HG02642 (cell line): ENCODE measurements around the gene RAB25.

ENCODE experiments used
- ATAC-seq: cut with Tn5 transposase; IDR thresholded peaks from one replicate; pipeline ENCODE4 v1.9.1; 2021; ENCODE audit warnings: mild to moderate bottlenecking; ENCODE audit not compliant: unreplicated experiment, poor library complexity

Gene RAB25

GRCh38 chr1:156076609-156077429 is 15.9 kb downstream of the RAB25 start:
- peak; percentile 70 for ATAC-seq

- ATAC-seq = no peak
Observed at GRCh38 chr1:156077430-156077760, 16.4 kb downstream of the RAB25 start.

- ATAC-seq = no peak
Observed at GRCh38 chr1:156078728-156079127, 17.8 kb downstream of the RAB25 start.

GRCh38 chr1:156079762-156080161 is 18.8 kb downstream of the RAB25 start:
- ATAC-seq = no peak

GRCh38 chr1:156080241-156080862 is 19.4 kb downstream of the RAB25 start:
- no peak for ATAC-seq

GRCh38 chr1:156080863-156081179 is 19.9 kb downstream of the RAB25 start:
- ATAC-seq = no peak

GRCh38 chr1:156081180-156081916 is 20.4 kb downstream of the RAB25 start:
- ATAC-seq = no peak

GRCh38 chr1:156081917-156082308 is 21.0 kb downstream of the RAB25 start:
- ATAC-seq = no peak

- peak; percentile 61 for ATAC-seq
Observed at GRCh38 chr1:156082309-156083091, 21.5 kb downstream of the RAB25 start, which contains the start of gene MEX3A. MEX3A (minus strand) TSS chr1:156082465; CDS start chr1:156081998, 467 bp downstream.

- ATAC-seq = no peak
Observed at GRCh38 chr1:156083800-156084790, 23.1 kb downstream of the RAB25 start.

GRCh38 chr1:156086256-156086662 is 25.3 kb downstream of the RAB25 start:
- no peak for ATAC-seq

GRCh38 chr1:156089704-156090103 is 28.7 kb downstream of the RAB25 start:
- no peak for ATAC-seq

- ATAC-seq = no peak
Observed at GRCh38 chr1:156090138-156090839, 29.3 kb downstream of the RAB25 start.

GRCh38 chr1:156090840-156091188 is 29.9 kb downstream of the RAB25 start:
- peak; percentile 80 for ATAC-seq

- ATAC-seq = no peak
Observed at GRCh38 chr1:156091610-156092009, 30.6 kb downstream of the RAB25 start.

- ATAC-seq = no peak
Observed at GRCh38 chr1:156095906-156096508, 35.0 kb downstream of the RAB25 start.

- ATAC-seq = peak; percentile 68
Observed at GRCh38 chr1:156096640-156097391, 35.9 kb downstream of the RAB25 start.
